Fibroblast of lung (primary cell): Measurements from ENCODE around the gene PTPN13.

ENCODE experiments used
- EZH2 ChIP-seq: IDR thresholded peaks from 2 replicates; pipeline ENCODE4 v1.5.1; 2012; ENCODE audit warnings: low read length, control low read depth, mild to moderate bottlenecking; ENCODE audit errors: missing control alignments
- TF ChIP-seq, protein P1 (sequence below), 2 donors: IDR thresholded peaks in 1 of 2; conservative IDR thresholded peaks in 1 of 2; 1 replicate in 1 of 2; 2 replicates in 1 of 2; pipeline ENCODE4 v1.5.1; 2011 to 2012; ENCODE audit warnings: low read length in 2 of 2, control low read depth in 1 of 2, inconsistent platforms in 1 of 2, low read depth in 1 of 2, mild to moderate bottlenecking in 1 of 2

DNA sequence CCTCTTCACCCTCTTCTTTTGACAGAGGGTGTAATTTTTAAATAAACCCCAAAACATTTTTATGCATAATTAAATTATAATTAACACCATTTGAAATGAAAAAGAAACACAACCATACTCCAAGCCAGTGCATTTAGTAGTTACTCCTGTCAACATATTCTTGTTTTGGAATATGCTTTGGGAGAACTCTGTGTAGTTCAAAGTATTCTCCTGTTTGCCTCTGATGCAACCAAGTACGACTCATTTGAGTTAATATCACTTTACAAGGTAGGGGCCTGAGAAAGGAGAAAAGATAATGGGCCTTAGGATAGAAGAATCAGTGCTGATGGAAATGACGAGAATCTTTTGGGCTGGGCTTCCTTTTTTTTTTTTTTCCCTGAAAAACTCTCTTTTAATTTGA is 2.7 kb downstream of the PTPN13 start:
- TF ChIP-seq, protein P1, sequence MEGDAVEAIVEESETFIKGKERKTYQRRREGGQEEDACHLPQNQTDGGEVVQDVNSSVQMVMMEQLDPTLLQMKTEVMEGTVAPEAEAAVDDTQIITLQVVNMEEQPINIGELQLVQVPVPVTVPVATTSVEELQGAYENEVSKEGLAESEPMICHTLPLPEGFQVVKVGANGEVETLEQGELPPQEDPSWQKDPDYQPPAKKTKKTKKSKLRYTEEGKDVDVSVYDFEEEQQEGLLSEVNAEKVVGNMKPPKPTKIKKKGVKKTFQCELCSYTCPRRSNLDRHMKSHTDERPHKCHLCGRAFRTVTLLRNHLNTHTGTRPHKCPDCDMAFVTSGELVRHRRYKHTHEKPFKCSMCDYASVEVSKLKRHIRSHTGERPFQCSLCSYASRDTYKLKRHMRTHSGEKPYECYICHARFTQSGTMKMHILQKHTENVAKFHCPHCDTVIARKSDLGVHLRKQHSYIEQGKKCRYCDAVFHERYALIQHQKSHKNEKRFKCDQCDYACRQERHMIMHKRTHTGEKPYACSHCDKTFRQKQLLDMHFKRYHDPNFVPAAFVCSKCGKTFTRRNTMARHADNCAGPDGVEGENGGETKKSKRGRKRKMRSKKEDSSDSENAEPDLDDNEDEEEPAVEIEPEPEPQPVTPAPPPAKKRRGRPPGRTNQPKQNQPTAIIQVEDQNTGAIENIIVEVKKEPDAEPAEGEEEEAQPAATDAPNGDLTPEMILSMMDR (conservative IDR thresholded peaks at IDR 0.05 in 1 of 2, IDR thresholded peaks at IDR 0.05 in 1 of 2; ENCODE audit: low read depth in 1 of 2, low read length in 2 of 2): no peak
- TF ChIP-seq EZH2: no peak
